Stimulated activated naive CD8-positive, alpha-beta T cell treated with anti-CD3 and anti-CD28 coated beads, Interleukin-15, Interleukin-2, amounts not matched to agents 100 ng/mL and 50 ng/mL, for 24 hours (primary cell): ENCODE results near the gene C14orf93.
A peak's percentile ranks its signal among the peaks of the same experiment; 100 is the strongest.

Experiments used
- H3K27ac Mint-ChIP-seq: one replicate; pipeline ENCODE4 v1.8.0; 2021; ENCODE audit warnings: mild to moderate bottlenecking, mixed read lengths
- H3K27me3 Mint-ChIP-seq: one replicate; pipeline ENCODE4 v1.8.0; 2021; ENCODE audit warnings: mixed read lengths
- H3K36me3 Mint-ChIP-seq: one replicate; pipeline ENCODE4 v1.8.0; 2021; ENCODE audit warnings: low read depth, mixed read lengths
- H3K4me1 Mint-ChIP-seq: one replicate; pipeline ENCODE4 v1.8.0; 2021; ENCODE audit warnings: low read depth, mixed read lengths
- H3K4me3 Mint-ChIP-seq: one replicate; pipeline ENCODE4 v1.8.0; 2021; ENCODE audit warnings: mild to moderate bottlenecking, mixed read lengths
- H3K9me3 Mint-ChIP-seq: one replicate; pipeline ENCODE4 v1.8.0; 2021; ENCODE audit warnings: mixed read lengths

Gene C14orf93

GRCh38 chr14:23051141-23052057 is 41.5 kb upstream of the C14orf93 start:
- H3K9me3 Mint-ChIP-seq = no peaks in the 10 kb centered on the region
- no peak overlapping the region for H3K27ac Mint-ChIP-seq
- H3K27me3 Mint-ChIP-seq = peaks cover 2% of the 10 kb centered on the region
- H3K4me1 Mint-ChIP-seq = peaks cover 6% of the 10 kb centered on the region
- no peak overlapping the region for H3K4me3 Mint-ChIP-seq
- H3K36me3 Mint-ChIP-seq = no peaks in the 10 kb centered on the region

- no peaks in the 10 kb centered on the region for H3K27me3 Mint-ChIP-seq
- no peak overlapping the region for H3K4me3 Mint-ChIP-seq
- H3K9me3 Mint-ChIP-seq = no peaks in the 10 kb centered on the region
- H3K36me3 Mint-ChIP-seq = no peaks in the 10 kb centered on the region
- no peaks in the 10 kb centered on the region for H3K4me1 Mint-ChIP-seq
- H3K27ac Mint-ChIP-seq = no peak overlapping the region
Observed at GRCh38 chr14:23049011-23049410, 39.1 kb upstream of the C14orf93 start.

GRCh38 chr14:23047751-23048693 is 38.1 kb upstream of the C14orf93 start:
- Mint-ChIP-seq H3K27me3 (no peaks in the 10 kb centered on the region), H3K4me1 (no peaks in the 10 kb centered on the region)

GRCh38 chr14:23047034-23047634 is 37.2 kb upstream of the C14orf93 start:
- Mint-ChIP-seq H3K4me3 (no peak overlapping the region), H3K4me1 (no peaks in the 10 kb centered on the region)

More at GRCh38 chr14:23047751-23048693, 38.1 kb upstream of the C14orf93 start:
- peak overlapping the region; percentile 2 for H3K27ac Mint-ChIP-seq
- H3K4me3 Mint-ChIP-seq = no peak overlapping the region
- no peaks in the 10 kb centered on the region for H3K9me3 Mint-ChIP-seq
- H3K36me3 Mint-ChIP-seq = no peaks in the 10 kb centered on the region

GRCh38 chr14:23045419-23046357 is 35.7 kb upstream of the C14orf93 start:
- no peaks in the 10 kb centered on the region for H3K27me3 Mint-ChIP-seq
- no peaks in the 10 kb centered on the region for H3K4me1 Mint-ChIP-seq
- H3K4me3 Mint-ChIP-seq = no peak overlapping the region
- H3K9me3 Mint-ChIP-seq = no peaks in the 10 kb centered on the region
- H3K36me3 Mint-ChIP-seq = no peaks in the 10 kb centered on the region
- no peak overlapping the region for H3K27ac Mint-ChIP-seq

More at GRCh38 chr14:23047034-23047634, 37.2 kb upstream of the C14orf93 start:
- H3K27ac Mint-ChIP-seq = no peak overlapping the region
- H3K36me3 Mint-ChIP-seq = no peaks in the 10 kb centered on the region
- no peaks in the 10 kb centered on the region for H3K27me3 Mint-ChIP-seq
- no peaks in the 10 kb centered on the region for H3K9me3 Mint-ChIP-seq

- no peak overlapping the region for H3K27ac Mint-ChIP-seq
- H3K4me1 Mint-ChIP-seq = no peaks in the 10 kb centered on the region
- no peak overlapping the region for H3K4me3 Mint-ChIP-seq
- no peaks in the 10 kb centered on the region for H3K9me3 Mint-ChIP-seq
- no peaks in the 10 kb centered on the region for H3K27me3 Mint-ChIP-seq
- no peaks in the 10 kb centered on the region for H3K36me3 Mint-ChIP-seq
Observed at GRCh38 chr14:23044840-23045239, 34.9 kb upstream of the C14orf93 start.

- Mint-ChIP-seq H3K4me1 (no peaks in the 10 kb centered on the region), H3K27ac (no peak overlapping the region), H3K4me3 (no peak overlapping the region), H3K27me3 (no peaks in the 10 kb centered on the region), H3K9me3 (no peaks in the 10 kb centered on the region), H3K36me3 (no peaks in the 10 kb centered on the region)
Observed at GRCh38 chr14:23043754-23044153, 33.8 kb upstream of the C14orf93 start.

- no peak overlapping the region for H3K4me3 Mint-ChIP-seq
- H3K4me1 Mint-ChIP-seq = no peaks in the 10 kb centered on the region
- H3K9me3 Mint-ChIP-seq = no peaks in the 10 kb centered on the region
- H3K36me3 Mint-ChIP-seq = no peaks in the 10 kb centered on the region
- no peak overlapping the region for H3K27ac Mint-ChIP-seq
- H3K27me3 Mint-ChIP-seq = no peaks in the 10 kb centered on the region
Observed at GRCh38 chr14:23043145-23043544, 33.2 kb upstream of the C14orf93 start.

- no peaks in the 10 kb centered on the region for H3K27me3 Mint-ChIP-seq
- H3K36me3 Mint-ChIP-seq = no peaks in the 10 kb centered on the region
- no peak within 1 kb of the TSS for H3K4me3 Mint-ChIP-seq
- H3K9me3 Mint-ChIP-seq = no peaks in the 10 kb centered on the region
- no peaks in the 10 kb centered on the region for H3K4me1 Mint-ChIP-seq
- H3K27ac Mint-ChIP-seq = peak within 1 kb of the TSS; percentile 31
Observed at GRCh38 chr14:23042162-23042965, 32.4 kb upstream of the C14orf93 start, which contains the start of gene PSMB11. PSMB11 (plus strand) TSS chr14:23042212; CDS start chr14:23042226, 14 bp downstream.

GRCh38 chr14:23041729-23042128 is 31.8 kb upstream of the C14orf93 start:
- H3K36me3 Mint-ChIP-seq = no peaks in the 10 kb centered on the region
- no peaks in the 10 kb centered on the region for H3K9me3 Mint-ChIP-seq
- no peak overlapping the region for H3K27ac Mint-ChIP-seq
- H3K27me3 Mint-ChIP-seq = no peaks in the 10 kb centered on the region
- H3K4me1 Mint-ChIP-seq = no peaks in the 10 kb centered on the region
- H3K4me3 Mint-ChIP-seq = no peak overlapping the region

GRCh38 chr14:23040100-23040499 is 30.2 kb upstream of the C14orf93 start:
- H3K4me3 Mint-ChIP-seq = no peak overlapping the region
- no peaks in the 10 kb centered on the region for H3K27me3 Mint-ChIP-seq
- peaks cover 9% of the 10 kb centered on the region for H3K4me1 Mint-ChIP-seq
- no peaks in the 10 kb centered on the region for H3K36me3 Mint-ChIP-seq
- H3K27ac Mint-ChIP-seq = no peak overlapping the region
- peaks cover 7% of the 10 kb centered on the region for H3K9me3 Mint-ChIP-seq

- no peaks in the 10 kb centered on the region for H3K27me3 Mint-ChIP-seq
- H3K4me1 Mint-ChIP-seq = peaks cover 36% of the 10 kb centered on the region
- peak overlapping the region; percentile 97 for H3K27ac Mint-ChIP-seq
Observed at GRCh38 chr14:23035303-23036144, 25.6 kb upstream of the C14orf93 start.

More at GRCh38 chr14:23035303-23036144, 25.6 kb upstream of the C14orf93 start:
- peak overlapping the region; percentile 94 for H3K4me3 Mint-ChIP-seq
- H3K9me3 Mint-ChIP-seq = peaks cover 7% of the 10 kb centered on the region
- peaks cover 30% of the 10 kb centered on the region for H3K36me3 Mint-ChIP-seq
